ENCODE results near the gene HOXC9.

DNA sequence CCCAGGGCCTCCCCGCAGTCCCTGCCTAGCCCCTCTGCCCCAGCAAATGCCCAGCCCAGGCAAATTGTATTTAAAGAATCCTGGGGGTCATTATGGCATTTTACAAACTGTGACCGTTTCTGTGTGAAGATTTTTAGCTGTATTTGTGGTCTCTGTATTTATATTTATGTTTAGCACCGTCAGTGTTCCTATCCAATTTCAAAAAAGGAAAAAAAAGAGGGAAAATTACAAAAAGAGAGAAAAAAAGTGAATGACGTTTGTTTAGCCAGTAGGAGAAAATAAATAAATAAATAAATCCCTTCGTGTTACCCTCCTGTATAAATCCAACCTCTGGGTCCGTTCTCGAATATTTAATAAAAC is 30.5 kb downstream of the HOXC9 start:
- TF ChIP-seq, protein P1, sequence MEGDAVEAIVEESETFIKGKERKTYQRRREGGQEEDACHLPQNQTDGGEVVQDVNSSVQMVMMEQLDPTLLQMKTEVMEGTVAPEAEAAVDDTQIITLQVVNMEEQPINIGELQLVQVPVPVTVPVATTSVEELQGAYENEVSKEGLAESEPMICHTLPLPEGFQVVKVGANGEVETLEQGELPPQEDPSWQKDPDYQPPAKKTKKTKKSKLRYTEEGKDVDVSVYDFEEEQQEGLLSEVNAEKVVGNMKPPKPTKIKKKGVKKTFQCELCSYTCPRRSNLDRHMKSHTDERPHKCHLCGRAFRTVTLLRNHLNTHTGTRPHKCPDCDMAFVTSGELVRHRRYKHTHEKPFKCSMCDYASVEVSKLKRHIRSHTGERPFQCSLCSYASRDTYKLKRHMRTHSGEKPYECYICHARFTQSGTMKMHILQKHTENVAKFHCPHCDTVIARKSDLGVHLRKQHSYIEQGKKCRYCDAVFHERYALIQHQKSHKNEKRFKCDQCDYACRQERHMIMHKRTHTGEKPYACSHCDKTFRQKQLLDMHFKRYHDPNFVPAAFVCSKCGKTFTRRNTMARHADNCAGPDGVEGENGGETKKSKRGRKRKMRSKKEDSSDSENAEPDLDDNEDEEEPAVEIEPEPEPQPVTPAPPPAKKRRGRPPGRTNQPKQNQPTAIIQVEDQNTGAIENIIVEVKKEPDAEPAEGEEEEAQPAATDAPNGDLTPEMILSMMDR (conservative IDR thresholded peaks at IDR 0.05; ENCODE audit: low read length): no peak
- TF ChIP-seq EZH2phosphoT487 (IDR thresholded peaks at IDR 0.05; ENCODE audit: borderline replicate concordance): no peak

All from Loucy (cell line).